NCI-H2081 treated with DMSO at 0.1 percent for 48 hours (cell line): ENCODE measurements around the gene GLCE.
"Not testable (repeated sequence)": the region's sequence is repeated elsewhere in the genome, so short reads cannot be mapped to it uniquely, and the experiment has no call there.

Experiments used
- DNase-seq: peaks from one replicate; lab custom pipeline; 2025; lab: John Stamatoyannopoulos, UW

The GLCE gene

DNA sequence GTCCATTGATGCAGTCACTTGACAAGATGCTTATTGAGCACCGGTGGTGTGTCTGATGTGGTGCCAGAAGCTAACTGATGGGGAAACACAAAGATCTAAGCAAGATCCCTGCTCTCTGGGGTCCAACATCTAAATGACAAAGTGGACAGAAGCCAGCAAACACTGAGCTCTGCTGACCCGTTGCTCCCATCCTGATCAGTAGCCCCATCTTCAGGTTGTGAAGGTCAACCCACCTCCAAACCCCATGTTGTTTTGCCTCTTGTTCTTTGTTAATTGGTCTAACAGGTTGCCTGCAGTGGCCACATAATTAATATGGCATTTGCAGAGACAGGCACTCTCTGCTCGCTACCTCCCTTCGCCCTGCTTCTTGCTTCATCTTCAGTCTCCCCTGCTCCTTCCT is 21.5 kb upstream of the GLCE start:
- DNase-seq = no peak

DNA sequence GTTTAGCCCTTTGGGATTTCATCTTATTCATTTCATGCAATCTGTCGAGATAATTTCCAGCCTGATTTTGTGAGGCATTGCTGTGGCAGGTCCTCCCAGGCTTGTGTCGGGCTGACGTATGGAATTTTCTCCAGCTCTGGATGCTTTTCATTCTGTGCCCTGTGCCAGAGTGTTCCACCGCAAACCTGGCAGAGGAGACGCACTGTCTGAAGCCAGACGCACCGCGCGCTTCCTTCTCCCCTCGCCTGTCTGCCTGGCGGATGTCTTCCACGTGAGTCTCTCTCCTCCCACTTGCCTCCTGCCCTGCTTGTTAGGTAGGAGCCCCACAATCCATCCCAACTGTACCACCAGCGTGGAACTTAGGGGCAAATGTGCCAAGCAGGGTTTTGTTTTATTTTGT is 20.1 kb upstream of the GLCE start:
- DNase-seq = no peak

DNA sequence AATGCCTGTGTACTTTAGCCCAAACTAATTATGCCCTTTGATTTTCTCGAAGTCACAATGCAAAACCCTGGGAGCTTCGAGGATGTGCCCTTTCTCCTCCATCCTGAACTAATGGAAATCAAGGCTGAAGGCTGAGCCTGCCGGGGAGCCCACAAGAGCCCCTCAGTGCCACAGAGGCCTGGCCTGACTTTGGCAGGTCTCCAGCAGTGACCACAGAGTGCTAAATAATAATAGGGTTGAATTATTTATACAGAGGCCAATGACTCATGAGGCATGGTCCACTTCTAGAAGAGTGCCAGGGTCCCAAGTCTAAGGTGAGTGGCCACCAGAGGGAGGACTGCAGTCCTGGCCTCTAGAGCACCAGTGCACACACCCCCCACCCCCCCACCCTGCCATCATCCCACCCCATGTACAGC is 19.1 kb upstream of the GLCE start:
- no peak for DNase-seq

DNA sequence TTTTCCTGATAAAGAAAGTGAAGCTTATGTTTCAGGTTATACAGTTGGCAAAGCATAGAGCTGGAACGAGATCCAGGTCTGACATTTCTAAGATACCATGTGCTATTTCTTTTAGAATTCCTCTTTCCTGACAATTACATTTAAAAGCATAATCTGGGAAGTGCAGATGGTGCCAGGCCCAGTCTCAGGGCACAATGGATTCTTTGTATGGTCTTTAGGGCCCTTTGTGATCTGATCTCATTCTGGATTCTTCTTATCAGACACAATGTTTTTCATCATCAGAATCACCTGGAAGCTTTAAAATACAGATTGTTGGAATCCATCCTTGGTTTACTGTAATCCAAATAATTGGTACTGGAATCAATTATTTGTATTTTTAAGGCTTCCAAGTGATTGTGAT is 18.6 kb upstream of the GLCE start:
- no peak for DNase-seq

DNA sequence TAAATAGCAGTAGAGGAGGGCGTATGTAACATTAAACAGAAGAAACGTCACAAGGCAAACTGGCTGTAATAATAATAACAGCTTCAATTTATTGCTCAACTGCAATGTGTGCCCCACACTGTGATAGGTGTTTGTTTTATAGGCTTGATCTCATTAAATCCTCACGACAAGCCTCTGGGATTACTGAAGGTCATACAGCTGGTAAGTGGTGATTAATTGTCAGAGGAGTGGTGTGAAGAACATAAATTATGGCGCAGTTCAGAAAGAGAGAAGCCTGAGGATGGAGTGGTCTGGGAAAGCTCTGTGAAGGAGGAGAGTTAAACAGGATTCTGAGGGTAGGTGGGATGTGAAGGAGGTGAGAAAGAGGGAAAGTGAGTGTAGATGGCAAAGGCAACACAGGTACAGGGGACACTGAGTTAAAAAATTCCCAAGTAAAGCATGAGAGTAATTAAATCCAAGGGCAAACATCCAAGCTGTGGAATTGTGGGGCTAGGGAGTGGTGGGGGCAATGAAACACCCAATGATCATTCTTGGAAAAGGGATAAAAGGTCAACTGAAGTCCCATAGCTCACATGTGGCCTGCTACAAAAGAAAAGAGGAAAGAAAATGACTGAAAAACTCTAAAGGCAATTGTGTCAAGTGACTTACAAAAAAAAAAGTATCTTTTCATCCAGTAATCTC is 16.5 kb upstream of the GLCE start:
- DNase-seq = no peak

DNA sequence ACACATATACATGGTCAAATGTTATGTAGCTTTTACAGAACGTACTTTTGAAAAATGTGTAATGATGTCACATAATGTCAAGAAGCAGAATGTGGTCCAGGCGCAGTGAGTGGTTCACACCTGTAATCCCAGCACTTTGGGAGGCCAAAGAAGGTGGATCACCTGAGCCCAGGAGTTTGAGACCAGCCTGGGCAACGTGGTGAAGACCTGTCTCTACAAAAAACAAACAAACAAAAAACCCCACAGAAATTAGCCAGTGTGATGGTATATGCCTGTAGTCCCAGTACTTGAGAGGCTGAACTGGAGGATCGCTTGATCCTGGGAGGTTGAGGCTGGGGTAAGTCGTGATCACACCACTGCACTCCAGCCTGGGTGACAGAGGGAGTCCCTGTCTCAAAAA is 15.9 kb upstream of the GLCE start:
- DNase-seq = no peak

DNA sequence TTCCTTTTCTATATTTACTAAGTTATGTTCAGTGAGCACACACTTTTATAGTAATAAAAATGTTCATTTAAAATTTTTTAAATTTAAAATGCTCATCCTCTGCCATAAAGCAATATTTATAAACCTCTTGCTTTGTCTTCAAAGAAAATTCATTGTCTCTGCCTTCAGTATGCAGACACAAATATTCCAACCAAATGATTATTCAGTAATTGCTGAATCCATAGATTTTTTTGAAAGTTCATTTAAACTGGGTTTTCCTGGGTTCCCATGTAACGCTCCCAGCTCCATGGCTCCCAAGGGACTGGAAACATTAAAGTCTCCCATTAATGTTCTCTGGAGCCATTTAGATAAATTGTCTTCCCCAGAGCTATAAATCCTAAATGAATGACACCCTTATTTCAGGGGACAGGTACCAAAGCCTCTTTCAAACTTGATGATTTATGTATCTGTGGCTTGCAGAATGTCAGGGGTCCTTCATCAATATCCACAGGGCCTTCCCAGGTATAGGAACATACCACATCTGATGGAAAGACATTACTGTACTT is 15.2 kb upstream of the GLCE start:
- no peak for DNase-seq

DNA sequence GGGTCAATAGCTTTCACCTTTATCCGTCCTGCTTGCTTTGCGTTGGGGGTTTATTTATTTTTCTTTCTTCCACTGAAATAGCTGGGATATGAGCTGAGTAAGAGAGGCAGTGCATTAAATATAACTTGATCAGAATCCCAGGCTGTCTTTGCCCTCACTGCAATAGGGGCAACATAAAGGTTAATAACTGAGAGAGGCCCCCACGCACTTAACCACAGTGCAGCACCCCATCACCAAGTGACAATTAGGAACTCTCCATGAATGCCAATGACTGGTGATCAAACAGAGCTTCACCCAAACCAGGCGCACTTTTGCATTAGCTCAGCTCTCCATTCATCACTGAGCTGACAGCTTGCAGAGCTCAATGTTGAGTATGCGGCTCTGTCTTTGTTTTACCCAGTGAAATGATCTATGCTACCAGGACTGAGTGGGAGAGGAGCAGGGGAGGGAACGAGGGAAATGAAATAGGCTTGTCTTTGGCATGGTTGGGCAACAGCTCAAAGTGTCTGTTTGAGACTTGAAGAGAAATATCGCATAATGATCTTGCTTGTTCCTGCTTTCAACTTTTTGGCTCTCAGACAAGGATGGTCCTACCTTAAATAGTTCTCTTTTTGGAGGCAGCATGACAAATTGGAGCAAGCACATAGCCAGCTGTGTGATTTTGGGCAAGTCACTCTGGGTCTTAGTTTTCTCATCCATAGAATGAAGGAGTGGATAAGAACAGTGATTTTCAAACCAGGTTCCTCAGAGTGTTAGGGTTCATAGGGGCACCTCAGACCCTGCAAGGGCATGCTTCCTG is 14.5 kb upstream of the GLCE start:
- no peak for DNase-seq

DNA sequence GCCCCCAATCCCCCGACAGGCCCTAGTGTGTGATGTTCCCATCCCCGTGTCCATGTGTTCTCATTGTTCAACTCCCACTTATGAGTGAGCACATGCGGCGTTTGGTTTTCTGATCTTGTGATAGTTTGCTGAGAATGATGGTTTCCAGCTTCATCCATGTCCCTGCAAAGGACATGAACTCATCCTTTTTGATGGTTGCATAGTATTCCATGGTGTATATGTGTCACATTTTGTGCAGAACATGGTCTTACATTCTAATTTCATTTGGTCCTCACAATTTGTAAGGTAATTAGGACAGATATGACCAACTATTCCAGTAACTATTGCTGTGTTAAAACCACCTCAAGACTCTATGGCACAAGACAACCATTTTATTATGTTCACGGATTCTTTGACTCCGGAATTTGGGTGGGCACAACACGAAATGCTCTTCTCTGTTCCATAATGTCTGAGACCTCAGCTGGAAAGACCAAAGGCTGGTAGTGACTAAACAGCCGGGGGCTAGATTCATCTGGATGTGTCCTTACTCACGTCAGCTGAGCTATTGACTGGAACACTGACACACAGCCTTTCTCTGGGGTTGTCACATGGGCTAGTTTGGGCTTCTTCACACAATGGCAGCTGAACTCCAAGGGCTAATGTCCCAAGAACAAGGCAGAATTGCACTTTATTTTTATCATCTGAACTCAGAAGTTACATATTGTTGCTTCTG is 13.6 kb upstream of the GLCE start:
- no peak for DNase-seq

DNA sequence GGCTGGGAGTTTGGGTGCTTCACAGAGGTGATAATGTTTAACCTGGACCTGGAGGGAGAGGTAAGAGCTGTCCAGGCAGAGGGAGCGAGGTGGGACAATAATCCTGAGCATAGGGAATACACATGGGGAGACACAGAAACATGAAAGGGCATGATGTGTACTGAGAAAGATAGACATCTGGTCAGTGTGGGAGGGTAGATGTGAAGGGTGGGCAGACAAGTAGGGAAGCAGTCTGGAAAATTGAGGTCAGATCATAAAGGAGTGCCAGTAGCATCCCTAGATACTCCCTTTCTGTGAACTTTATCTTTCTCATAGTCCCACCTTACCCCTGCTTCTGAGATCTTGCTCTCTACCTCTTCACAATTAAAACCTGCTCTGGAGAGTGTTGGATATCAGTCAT is 12.0 kb upstream of the GLCE start:
- DNase-seq = no peak

DNA sequence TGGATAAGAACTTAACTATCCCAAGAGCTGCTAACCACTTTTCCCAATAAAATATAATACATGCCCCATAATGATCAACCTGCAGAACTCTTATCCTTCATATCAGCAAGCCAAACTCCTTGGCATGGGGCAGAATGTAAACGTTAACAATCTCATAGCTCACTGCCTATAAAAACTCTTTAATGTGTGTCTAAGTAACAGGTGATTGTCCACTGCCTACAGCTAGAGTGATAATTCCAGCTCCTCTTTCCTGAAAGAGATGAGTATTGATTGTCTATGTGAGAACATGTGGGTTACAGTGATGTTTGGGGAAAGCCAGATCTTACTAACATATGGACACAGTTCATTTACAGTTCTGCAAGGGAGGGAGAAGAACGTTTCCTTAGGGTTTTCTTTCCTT is 11.3 kb upstream of the GLCE start:
- no peak for DNase-seq

DNA sequence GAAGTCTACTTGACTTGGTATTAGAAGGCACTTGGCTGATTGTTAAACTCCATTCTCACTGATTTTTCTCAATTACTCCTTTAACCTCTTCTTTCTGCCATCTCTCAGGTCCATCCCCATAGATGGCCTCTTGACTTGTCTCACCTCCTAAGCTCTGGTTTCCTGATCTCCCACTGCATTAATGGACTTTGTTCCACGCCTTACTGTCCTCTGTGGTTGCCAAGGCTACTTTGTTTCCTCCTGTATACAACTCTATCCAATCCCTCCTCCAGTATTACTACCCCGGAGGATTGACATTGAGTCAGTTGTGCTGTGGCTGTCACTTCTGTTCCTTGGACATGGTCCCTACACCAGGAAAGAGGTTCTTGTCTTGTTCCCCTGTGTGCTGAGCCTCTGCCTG is 10.6 kb upstream of the GLCE start:
- no peak for DNase-seq

DNA sequence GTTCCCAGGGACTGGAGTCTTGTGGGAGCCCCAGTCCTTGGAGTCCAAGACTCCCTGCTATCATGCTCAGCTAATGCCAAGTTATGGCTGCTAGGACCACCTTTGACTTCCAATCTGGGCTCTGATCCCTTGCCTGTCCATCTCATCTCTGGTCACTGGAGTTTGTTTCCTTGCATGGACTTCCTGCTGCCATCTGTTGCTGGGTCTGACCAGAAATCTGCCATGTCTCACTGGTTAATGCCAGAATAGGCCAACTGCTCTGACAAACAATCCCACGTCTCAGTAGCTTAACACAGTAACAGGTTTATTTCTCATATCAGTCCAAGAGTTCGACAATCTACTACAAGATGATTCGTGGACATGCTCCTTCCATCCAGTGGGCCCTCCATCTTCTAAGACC is 10.1 kb upstream of the GLCE start:
- DNase-seq = no peak

DNA sequence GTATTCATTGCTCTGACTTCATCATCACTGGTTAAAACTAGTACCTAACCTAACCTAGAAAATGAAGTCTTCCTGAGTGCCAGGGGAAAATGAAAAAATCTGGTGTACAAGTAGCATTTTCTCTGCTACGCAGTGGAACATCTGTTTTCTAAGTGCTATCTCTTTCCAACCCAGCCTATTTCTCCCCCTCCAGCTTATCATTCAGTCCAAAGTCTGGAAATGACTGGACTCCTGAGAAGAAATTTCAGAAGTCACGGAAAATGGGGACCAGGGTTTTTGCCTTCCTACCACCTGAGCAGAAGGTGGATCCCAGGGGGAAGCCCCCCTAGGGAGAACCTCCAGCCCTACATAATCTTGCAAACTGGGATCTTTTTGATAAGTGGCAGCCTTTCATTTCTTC is 9.6 kb upstream of the GLCE start:
- DNase-seq = no peak

DNA sequence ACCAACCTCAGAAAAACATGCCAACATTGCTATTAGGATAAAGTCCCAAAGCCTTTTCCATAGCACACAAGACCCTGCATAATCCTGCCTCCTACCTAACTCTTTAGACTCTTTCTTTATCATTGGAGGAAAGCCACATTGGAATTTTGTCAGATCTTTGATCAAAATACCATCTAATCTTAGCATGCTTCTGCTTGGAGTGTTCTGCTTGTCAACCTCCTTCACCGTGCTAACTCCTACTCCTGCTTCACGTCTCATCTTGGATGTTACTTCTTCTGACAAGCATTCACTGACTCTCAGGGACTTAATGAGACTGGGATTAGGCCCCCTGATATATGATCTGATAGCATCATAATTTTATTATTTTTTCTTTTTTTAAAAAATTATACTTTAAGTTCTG is 7.4 kb upstream of the GLCE start:
- no peak for DNase-seq

DNA sequence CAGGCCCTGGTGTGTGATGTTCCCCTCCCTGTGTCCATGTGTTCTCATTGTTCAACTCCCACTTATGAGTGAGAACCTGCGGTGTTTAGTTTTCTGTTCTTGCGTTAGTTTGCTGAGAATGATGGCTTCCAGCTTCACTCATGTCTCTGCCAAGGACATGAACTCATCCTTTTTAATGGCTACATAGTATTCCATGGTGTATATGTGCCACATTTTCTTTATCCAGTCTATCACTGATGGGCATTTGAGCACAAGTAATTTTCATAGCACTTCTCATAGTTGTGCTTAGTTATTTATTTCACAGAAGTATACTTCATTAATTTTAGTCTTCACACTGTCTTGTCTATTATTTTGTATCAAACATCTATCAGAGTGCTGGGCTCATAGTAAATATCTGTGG is 6.8 kb upstream of the GLCE start:
- DNase-seq = not testable (repeated sequence)

DNA sequence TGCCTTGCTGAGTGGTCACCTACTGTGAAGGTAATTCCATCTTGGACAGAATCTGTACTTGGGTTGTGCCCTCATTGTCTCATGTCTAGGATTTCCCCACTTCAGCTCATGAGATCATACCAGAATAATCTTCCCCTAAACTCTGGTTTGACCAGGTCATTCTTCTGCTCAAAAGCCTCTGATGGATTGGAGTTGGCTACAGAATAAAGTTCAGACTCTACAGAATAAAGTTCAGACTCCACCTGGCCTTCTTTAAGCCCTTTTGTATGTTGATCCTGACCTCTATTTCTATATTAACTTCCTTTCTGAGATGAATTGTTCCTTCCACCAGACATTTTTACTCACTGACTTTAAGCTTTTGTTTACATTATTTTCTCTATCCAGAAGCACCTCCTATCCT is 6.4 kb upstream of the GLCE start:
- DNase-seq = no peak

DNA sequence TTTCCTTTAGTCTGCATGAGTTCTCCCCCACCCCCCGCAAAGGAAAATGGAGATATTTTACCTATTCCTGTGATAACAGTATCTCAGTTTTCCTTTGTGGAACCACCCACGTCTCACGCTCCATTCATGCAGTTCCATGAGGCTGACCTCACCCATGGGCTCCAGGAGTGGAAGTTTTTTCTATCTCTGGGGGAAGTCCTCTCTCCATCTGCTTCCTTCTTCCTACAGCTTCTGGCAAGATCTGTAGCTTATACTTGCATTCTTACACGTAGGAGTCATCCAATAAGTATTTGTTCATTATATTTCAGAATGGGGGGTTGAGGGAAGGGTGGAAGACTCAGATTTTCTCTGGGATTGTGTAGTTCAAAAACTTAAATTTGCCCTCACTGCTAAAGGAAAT is 5.8 kb upstream of the GLCE start:
- no peak for DNase-seq

DNA sequence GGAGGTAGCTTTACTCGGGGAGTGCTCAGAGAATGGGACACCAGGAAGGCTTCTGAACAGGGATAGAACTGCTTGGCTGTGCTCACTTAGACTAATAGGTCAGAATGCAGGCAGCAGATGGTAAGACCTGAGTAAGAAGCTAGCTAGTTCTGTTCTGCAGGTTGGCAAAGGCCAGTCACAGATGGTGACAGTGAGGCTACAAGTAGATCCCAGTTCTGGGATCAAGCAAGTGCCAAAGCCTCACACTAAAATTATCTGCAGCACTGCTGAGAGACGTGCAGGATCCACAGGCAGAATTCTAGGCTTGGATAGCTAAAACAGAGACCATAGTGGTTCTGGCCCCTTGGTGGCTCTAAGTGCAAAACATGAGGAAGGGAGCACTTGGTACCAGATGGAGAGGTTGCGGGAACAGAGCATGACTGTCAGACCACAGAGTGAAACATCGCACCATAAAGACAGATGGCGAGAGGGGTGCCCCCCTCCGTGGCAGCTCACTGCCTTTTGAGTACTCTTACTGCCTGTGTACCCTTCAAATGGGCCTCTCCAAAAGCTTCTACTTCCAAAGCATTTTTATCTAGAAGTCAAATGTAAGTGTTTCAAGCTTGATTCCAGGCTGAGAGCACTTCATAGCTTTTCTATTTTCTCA is 3.6 kb upstream of the GLCE start:
- DNase-seq = no peak

DNA sequence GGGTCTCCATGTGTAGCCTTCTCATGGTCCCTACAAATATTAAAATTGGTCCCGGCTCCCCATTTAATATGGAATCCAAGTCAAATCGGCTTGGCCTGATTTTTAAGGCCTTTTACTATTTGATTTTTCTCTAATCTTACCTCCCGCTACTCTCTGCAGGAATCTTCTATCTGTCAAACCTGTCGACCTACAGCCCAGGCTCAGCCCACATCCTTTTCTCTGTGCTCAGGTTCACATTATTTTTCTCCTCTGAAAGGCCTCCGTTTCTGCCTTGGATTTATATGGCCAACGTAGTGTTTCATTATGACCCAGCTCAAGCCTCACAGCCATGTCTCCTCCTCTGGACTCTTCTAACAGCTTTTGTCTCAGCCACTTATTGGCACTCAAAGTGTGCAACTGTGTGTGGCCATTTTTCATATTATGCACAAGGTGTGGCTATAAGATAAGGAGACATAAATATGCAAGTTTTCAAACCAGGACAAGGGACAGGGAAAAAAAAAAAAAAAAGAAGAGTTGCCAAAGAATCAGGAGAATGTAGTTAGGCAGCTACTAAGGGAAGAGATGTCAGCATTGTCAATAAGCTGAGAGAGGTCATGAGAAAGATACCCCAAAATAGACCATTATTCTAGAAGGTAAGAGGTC is 2.1 kb upstream of the GLCE start:
- DNase-seq = no peak

DNA sequence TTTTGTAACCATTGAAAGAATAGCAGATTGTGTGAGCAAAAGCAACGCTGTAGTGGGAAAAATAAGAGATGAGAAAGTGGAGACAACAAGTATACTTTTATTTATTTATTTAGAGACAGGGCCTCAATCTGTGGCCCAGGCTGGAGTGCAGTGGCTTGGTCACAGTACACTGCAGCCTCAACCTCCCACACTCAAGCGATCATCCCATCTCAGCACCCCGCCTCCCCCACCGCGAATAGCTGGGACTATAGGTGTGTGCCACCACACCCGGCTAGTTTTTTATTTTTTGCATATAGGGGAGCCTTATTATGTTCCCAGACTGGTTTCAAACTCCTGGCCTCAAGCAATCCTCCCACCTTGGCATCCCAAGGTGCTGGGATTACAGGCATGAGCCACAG is 1.6 kb upstream of the GLCE start:
- DNase-seq = no peak

DNA sequence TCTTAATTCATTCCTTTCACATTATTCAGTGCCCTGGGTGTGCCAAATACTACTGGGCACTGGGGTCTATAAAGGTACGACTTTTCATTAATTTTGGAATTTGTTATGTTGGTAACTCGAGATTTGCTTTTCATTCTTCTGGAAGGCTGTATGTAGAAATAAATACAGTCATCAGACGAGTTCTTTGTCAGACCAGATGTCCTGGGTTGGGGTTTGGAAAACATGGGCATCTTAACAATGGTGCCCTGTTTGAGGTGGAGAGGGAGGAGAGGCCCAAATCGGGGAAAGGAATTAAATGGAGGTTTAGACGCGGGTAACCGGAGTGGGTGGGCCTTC is 662 bp upstream of the GLCE start:
- no peak for DNase-seq
